ENCODE measurements around the gene MYO9A.

Gene MYO9A

DNA sequence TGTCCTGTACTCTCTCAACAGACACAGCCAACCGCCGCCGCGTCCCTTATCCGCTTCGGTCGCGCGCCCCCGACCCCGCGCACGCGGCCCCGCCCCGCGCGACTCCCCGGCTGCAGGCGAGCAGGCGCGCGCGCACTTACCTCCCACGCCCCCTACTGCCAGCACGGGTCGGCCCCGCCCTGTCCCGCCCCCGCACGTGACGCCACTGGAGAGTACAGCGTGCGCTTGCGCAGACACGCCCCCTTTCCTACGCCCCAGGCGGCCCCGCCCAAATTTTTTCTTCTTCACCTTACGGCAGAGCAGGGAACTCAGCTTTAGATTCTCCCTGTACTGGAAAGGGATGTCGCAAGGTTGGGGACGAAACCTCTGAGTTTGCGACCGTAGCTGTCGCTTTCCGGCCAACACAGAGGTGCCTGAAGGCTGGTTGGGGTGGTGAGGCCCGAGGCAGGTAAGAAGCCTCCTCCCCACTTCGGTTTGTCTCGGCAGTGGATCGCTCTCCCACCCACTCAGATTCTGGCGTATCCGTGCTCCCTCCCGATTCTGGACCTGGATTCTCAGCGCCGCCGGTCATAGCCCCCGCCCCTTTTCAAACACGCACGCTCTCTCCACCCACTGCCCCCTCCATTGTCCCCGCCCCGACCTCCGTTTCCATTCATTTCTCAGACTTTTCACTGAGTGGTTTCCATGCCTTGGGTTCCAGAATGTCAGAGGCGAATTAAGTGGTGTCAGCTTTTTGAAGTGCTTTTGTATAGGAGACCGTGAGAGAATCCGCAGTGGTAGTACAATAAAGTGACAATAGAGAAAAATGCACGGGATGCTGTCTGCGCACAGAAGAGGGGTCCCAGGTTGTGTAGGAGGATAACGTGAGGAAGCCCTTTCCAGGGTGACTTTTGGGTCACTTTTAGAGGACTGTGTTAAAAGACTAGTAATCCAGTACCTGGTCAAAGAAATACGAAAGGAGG lies at the start of gene MYO9A, which contains the start of gene SENP8:
TSS of gene MYO9A (minus strand) at position 134 of the 962 bp plus-strand sequence. CDS start 71,587 bp downstream, outside the sequence.
TSS of gene SENP8 (plus strand) at position 387 of the 962 bp plus-strand sequence. CDS start 21,221 bp downstream, outside the sequence.
- no peaks in the 10 kb centered on the region for H3K36me3 ChIP-seq
- peaks cover 16 to 21% of the 10 kb centered on the region in 2 experiments for H3K4me1 ChIP-seq (ENCODE audit: control insufficient read depth in 1 of 2, insufficient read depth in 1 of 2, low read depth in 1 of 2, low read length in 1 of 2)
- H3K9me3 ChIP-seq, result no peaks in the 10 kb centered on the region
- H3K4me3 ChIP-seq (ENCODE audit: low read depth in 1 of 2, low read length in 1 of 2), result peak within 1 kb of the TSS; percentile 85 to 92
- peaks cover 13% of the 10 kb centered on the region for H3K27me3 ChIP-seq
- TF ChIP-seq, protein P1, sequence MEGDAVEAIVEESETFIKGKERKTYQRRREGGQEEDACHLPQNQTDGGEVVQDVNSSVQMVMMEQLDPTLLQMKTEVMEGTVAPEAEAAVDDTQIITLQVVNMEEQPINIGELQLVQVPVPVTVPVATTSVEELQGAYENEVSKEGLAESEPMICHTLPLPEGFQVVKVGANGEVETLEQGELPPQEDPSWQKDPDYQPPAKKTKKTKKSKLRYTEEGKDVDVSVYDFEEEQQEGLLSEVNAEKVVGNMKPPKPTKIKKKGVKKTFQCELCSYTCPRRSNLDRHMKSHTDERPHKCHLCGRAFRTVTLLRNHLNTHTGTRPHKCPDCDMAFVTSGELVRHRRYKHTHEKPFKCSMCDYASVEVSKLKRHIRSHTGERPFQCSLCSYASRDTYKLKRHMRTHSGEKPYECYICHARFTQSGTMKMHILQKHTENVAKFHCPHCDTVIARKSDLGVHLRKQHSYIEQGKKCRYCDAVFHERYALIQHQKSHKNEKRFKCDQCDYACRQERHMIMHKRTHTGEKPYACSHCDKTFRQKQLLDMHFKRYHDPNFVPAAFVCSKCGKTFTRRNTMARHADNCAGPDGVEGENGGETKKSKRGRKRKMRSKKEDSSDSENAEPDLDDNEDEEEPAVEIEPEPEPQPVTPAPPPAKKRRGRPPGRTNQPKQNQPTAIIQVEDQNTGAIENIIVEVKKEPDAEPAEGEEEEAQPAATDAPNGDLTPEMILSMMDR (IDR thresholded peaks at IDR 0.05), result peak; percentile 53
- peak within 1 kb of the TSS; percentile 94 for H3K27ac ChIP-seq

- TF ChIP-seq, protein P1 (IDR thresholded peaks at IDR 0.05), result no peak
- no peaks in the 10 kb centered on the region for H3K36me3 ChIP-seq
Measured at GRCh38 chr15:72167445-72167844, 49.5 kb upstream of the MYO9A start.

DNA sequence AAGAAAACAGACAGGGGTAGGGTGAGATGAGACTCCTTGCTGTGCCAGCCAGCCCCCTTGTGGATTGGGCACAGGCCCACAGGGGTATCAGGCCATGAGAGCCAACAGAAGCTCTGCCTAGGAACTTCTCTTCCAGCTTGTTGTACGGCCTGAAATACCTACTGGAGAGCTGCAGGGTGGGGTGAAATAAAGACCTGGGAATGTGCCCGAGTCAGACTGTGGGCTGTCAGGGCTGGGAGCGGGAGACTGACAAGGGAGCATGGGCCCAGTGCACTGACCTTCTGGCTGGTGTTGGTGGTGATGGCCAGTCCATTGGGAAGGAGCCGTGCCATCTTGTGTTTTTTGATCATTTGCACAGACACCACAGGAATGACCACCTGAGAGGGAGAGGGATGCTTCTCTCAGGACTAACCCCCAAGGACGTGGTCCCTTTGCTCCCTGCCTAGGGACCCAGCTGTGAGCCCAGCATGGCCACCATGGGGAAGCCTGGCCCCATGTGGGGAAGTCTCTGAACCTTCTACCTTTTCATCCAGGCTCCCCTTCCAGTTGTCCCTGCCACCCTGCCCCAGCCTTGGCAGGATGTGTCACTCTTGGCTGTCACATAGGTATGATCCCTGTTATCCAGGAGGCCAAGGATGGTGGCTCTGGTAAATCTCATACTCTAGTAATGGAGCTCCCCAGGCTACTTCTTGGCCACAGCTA lies 48.9 kb upstream of the MYO9A start:
- TF ChIP-seq, protein P1 (IDR thresholded peaks at IDR 0.05), result no peak
- H3K27ac ChIP-seq, result no peak overlapping the region
- H3K4me3 ChIP-seq (ENCODE audit: low read depth in 1 of 2, low read length in 1 of 2), result no peak overlapping the region

More at GRCh38 chr15:72167445-72167844, 49.5 kb upstream of the MYO9A start:
- H3K27me3 ChIP-seq, result peaks cover 9% of the 10 kb centered on the region
- no peak overlapping the region for H3K4me3 ChIP-seq (ENCODE audit: low read depth in 1 of 2, low read length in 1 of 2)
- no peak overlapping the region for H3K27ac ChIP-seq
- no peaks in the 10 kb centered on the region for H3K9me3 ChIP-seq
- H3K4me1 ChIP-seq (ENCODE audit: control insufficient read depth in 1 of 2, insufficient read depth in 1 of 2, low read depth in 1 of 2, low read length in 1 of 2), result no peaks in the 10 kb centered on the region

DNA sequence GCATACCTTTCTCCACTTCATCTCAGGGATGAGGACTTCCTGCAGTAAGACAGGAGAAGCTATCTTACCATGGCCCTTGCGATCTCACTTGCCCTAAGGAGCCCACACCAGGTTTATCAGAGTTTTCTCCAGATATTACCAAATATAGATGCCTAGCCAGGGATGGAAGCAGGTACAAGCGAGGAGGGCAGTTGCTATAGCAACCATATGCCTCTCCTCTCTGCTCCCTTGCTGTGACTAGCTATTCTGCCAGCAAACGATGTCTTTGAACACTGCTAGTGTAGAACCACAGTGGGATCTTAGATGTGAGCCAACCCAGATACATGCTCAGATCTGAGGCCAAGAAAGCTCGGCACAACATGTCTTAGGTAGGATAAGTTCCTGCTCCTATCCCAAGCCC lies 45.8 kb upstream of the MYO9A start:
- Histone ChIP-seq H3K27ac (no peak overlapping the region), H3K4me1 (ENCODE audit: control insufficient read depth in 1 of 2, insufficient read depth in 1 of 2, low read depth in 1 of 2, low read length in 1 of 2) (no peaks in the 10 kb centered on the region), H3K9me3 (no peaks in the 10 kb centered on the region), H3K36me3 (no peaks in the 10 kb centered on the region), H3K27me3 (peaks cover 8% of the 10 kb centered on the region), H3K4me3 (ENCODE audit: low read depth in 1 of 2, low read length in 1 of 2) (no peak overlapping the region)
- TF ChIP-seq, protein P1 (IDR thresholded peaks at IDR 0.05), result no peak

More for the DNA sequence above, 48.9 kb upstream of the MYO9A start:
- H3K9me3 ChIP-seq, result no peaks in the 10 kb centered on the region
- H3K4me1 ChIP-seq (ENCODE audit: control insufficient read depth in 1 of 2, insufficient read depth in 1 of 2, low read depth in 1 of 2, low read length in 1 of 2), result no peaks in the 10 kb centered on the region
- peaks cover 9% of the 10 kb centered on the region for H3K27me3 ChIP-seq
- no peaks in the 10 kb centered on the region for H3K36me3 ChIP-seq

DNA sequence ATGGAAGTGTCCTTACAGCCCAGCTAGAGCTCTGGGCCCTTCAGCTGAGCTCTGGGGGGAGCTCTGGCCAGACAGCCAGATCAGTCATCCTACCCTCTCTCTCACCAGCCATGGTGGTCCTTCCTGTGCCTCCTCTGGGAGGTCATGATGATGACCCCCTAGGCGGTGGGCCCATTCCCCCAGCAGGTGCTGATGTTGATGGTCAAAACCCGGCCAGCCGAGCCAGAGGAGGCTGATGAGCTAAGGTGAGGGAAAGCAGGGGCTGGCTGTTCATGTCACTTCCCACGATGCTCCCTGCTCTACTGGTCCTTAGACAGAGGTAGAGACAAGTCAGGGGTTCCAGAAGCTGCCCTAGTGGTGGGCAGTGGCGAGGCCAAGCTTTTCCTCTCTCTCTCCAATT lies 44.6 kb upstream of the MYO9A start:
- TF ChIP-seq, protein P1 (IDR thresholded peaks at IDR 0.05), result no peak
- H3K27ac ChIP-seq, result no peak overlapping the region
- no peaks in the 10 kb centered on the region for H3K27me3 ChIP-seq
- H3K4me3 ChIP-seq (ENCODE audit: low read depth in 1 of 2, low read length in 1 of 2), result no peak overlapping the region
- H3K9me3 ChIP-seq, result no peaks in the 10 kb centered on the region
- H3K4me1 ChIP-seq (ENCODE audit: control insufficient read depth in 1 of 2, insufficient read depth in 1 of 2, low read depth in 1 of 2, low read length in 1 of 2), result no peaks in the 10 kb centered on the region
- H3K36me3 ChIP-seq, result no peaks in the 10 kb centered on the region
